Adipose tissue (tissue), 3 donors: Measurements from ENCODE around the gene BNIP3. TPM values are rescaled to one million over a fixed set of nuclear protein-coding genes. Genes with fewer than 3 reads are reported as not detected.

ENCODE experiments used
- H3K27ac ChIP-seq: one replicate; pipeline ENCODE4 v1.5.1; 2013; ENCODE audit warnings: low read depth, low read length
- WGBS, 3 donors: extraction: QIAGEN DNeasy Blood & Tissue Kit; methylation state at CpG; one replicate each; pipeline ENCODE4 v1.1.7; 2013; 5-methylcytosine and 5-hydroxymethylcytosine counted together
- polyA plus RNA-seq, 3 donors: library from polyadenylated mRNA; stranded (reverse); fragments of 200-250 nt; gene quantifications; one replicate each; pipeline ENCODE4 v1.2.3, GENCODE V29; 2013
- donor health status: healthy with polysubstance abuse.
- donor health status: Bipolar disorder and iron deficiency.
- donor health status: healthy.

BNIP3 gene
- polyA plus RNA-seq: 100 to 1,000 TPM in 1 of 3 donors, 10 to 100 TPM in 2; 34.5 to 382 (median 57.9) TPM

- WGBS, 3 donors: 0% methylated on average over 62 to 100 of the region's 100 CpGs
- no peak within 1 kb of the TSS for H3K27ac ChIP-seq
These were observed at the start of gene BNIP3 for GRCh38 chr10:131981429-131982184. TSS of gene BNIP3 (minus strand) at chr10:131981923. CDS start at chr10:131981806, 117 bp downstream.

- H3K27ac ChIP-seq: no peak overlapping the region
- 68 to 73% (median 69%) methylated on average over 12 of the region's 12 CpGs for WGBS, 3 donors
These were observed 49.3 kb upstream of the BNIP3 start for GRCh38 chr10:132030898-132031463.

- no peak overlapping the region for H3K27ac ChIP-seq
- 44 to 61% (median 48%) methylated on average over 6 of the region's 6 CpGs for WGBS, 3 donors
These were observed 47.0 kb upstream of the BNIP3 start for GRCh38 chr10:132028706-132029105.

- H3K27ac ChIP-seq: no peak overlapping the region
- 74 to 79% (median 74%) methylated on average over 3 of the region's 3 CpGs for WGBS, 3 donors
These were observed 45.8 kb upstream of the BNIP3 start for GRCh38 chr10:132027423-132027983.

- WGBS, 3 donors: 13 to 18% (median 15%) methylated on average over 36 of the region's 36 CpGs
- no peak overlapping the region for H3K27ac ChIP-seq
These were observed 41.5 kb upstream of the BNIP3 start for GRCh38 chr10:132023092-132023811.

- no peak overlapping the region for H3K27ac ChIP-seq
- 85 to 86% (median 85%) methylated on average over 18 of the region's 18 CpGs for WGBS, 3 donors
These were observed 40.5 kb upstream of the BNIP3 start for GRCh38 chr10:132022241-132022640.

- 81 to 88% (median 84%) methylated on average over 16 of the region's 16 CpGs for WGBS, 3 donors
- no peak overlapping the region for H3K27ac ChIP-seq
These were observed 39.9 kb upstream of the BNIP3 start for GRCh38 chr10:132021504-132022143.

GRCh38 chr10:132021046-132021445, 39.3 kb upstream of the BNIP3 start:
- H3K27ac ChIP-seq: no peak overlapping the region
- WGBS, 3 donors: 92 to 95% (median 94%) methylated on average over 24 of the region's 24 CpGs

- H3K27ac ChIP-seq: no peak overlapping the region
- WGBS, 3 donors: 82 to 84% (median 84%) methylated on average over 13 of the region's 13 CpGs
These were observed 38.7 kb upstream of the BNIP3 start for GRCh38 chr10:132020456-132020855.

GRCh38 chr10:132019366-132019765, 37.6 kb upstream of the BNIP3 start:
- no peak overlapping the region for H3K27ac ChIP-seq
- 90 to 93% (median 90%) methylated on average over 7 of the region's 7 CpGs for WGBS, 3 donors

- H3K27ac ChIP-seq: no peak overlapping the region
- WGBS, 3 donors: 76 to 99% (median 90%) methylated on average over 5 of the region's 5 CpGs
These were observed 36.7 kb upstream of the BNIP3 start for GRCh38 chr10:132018446-132018845.

GRCh38 chr10:132016514-132016913, 34.8 kb upstream of the BNIP3 start:
- no peak overlapping the region for H3K27ac ChIP-seq
- 76 to 81% (median 81%) methylated on average over 6 of the region's 6 CpGs for WGBS, 3 donors

GRCh38 chr10:132011445-132011844, 29.7 kb upstream of the BNIP3 start:
- H3K27ac ChIP-seq: no peak overlapping the region
- WGBS, 3 donors: 35 to 91% (median 75%) methylated on average over 1 of the region's 1 CpG

GRCh38 chr10:132011024-132011423, 29.3 kb upstream of the BNIP3 start:
- 25 to 62% (median 55%) methylated on average over 6 of the region's 6 CpGs for WGBS, 3 donors
- no peak overlapping the region for H3K27ac ChIP-seq

- H3K27ac ChIP-seq: no peak overlapping the region
- 69 to 87% (median 76%) methylated on average over 2 of the region's 2 CpGs for WGBS, 3 donors
These were observed 28.8 kb upstream of the BNIP3 start for GRCh38 chr10:132010483-132010882.

GRCh38 chr10:132009575-132009974, 27.9 kb upstream of the BNIP3 start:
- H3K27ac ChIP-seq: no peak overlapping the region
- WGBS, 3 donors: 38 to 63% (median 44%) methylated on average over 3 of the region's 3 CpGs

- H3K27ac ChIP-seq: no peak overlapping the region
- 87 to 96% (median 90%) methylated on average over 10 of the region's 10 CpGs for WGBS, 3 donors
These were observed 26.0 kb upstream of the BNIP3 start for GRCh38 chr10:132007681-132008080.

GRCh38 chr10:132006966-132007365, 25.2 kb upstream of the BNIP3 start:
- WGBS, 3 donors: 87 to 94% (median 92%) methylated on average over 4 of the region's 4 CpGs
- no peak overlapping the region for H3K27ac ChIP-seq

GRCh38 chr10:132005147-132005546, 23.4 kb upstream of the BNIP3 start:
- 90 to 96% (median 91%) methylated on average over 6 of the region's 6 CpGs for WGBS, 3 donors
- H3K27ac ChIP-seq: no peak overlapping the region
